Gastrocnemius medialis (tissue), 4 donors: ENCODE data around the gene GINS2.

Experiments
- CTCF ChIP-seq, 5 experiments: fragments of 450-650 bp in 3 of 5; fragments of 200-600 bp in 2 of 5; sonication (generic) in 2 of 5; IDR thresholded peaks in 4 of 5; conservative IDR thresholded peaks in 1 of 5; 1 replicate in 4 of 5; 2 replicates in 1 of 5; pipeline ENCODE4 v1.5.1; 2016 to 2019; ENCODE audit warnings: antibody characterized with exemption in 5 of 5, mild to moderate bottlenecking in 3 of 5, moderate library complexity in 3 of 5
- POLR2A ChIP-seq, 2 donors: fragments of 450-650 bp; IDR thresholded peaks; one replicate each; pipeline ENCODE4 v1.6.1; 2017; ENCODE audit warnings: antibody characterized with exemption in 2 of 2, mild to moderate bottlenecking in 2 of 2, moderate library complexity in 2 of 2

DNA sequence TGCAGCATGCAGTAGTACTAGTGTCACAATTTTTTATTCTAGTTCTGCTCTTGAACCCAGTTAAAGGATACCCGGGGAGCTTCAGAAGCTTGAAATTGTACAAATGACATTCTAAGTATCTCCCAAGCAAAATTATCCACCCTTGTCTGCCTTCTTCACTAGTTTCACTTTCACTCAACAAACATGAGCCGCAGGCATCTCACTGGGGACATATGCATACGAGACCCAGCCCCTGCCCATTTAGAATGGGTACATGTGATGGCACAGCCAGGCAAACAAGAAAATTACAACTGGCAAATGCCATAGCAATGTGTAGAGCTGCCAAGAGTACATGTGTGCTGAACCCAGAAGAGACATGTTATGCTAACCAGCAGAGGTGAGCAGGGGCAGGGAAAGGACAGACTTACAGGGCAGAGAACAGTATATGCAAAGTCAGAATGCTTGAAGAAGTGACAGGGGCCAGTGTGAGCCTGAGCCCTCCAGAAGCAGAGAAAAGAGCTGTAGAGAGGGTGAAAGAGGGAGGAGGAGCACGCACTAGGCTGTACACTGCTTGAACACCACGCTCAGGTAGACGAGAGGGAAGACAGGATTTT lies 8.3 kb downstream of the GINS2 start:
- TF ChIP-seq CTCF (IDR thresholded peaks at IDR 0.05 in 4 of 5, conservative IDR thresholded peaks at IDR 0.05 in 1 of 5) (no peak), POLR2A (IDR thresholded peaks at IDR 0.05) (no peak)
